SH-SY5Y (cell line): ENCODE results near the gene ING4.

Experiments
- GATA2 ChIP-seq: IDR thresholded peaks from 2 replicates; pipeline ENCODE4 v1.6.1; 2011; ENCODE audit warnings: mild to moderate bottlenecking, low read depth, low read length
- GATA3 ChIP-seq: IDR thresholded peaks from 2 replicates; pipeline ENCODE4 v1.6.1; 2011; ENCODE audit warnings: low read depth, mild to moderate bottlenecking, low read length, moderate library complexity

Gene ING4

DNA sequence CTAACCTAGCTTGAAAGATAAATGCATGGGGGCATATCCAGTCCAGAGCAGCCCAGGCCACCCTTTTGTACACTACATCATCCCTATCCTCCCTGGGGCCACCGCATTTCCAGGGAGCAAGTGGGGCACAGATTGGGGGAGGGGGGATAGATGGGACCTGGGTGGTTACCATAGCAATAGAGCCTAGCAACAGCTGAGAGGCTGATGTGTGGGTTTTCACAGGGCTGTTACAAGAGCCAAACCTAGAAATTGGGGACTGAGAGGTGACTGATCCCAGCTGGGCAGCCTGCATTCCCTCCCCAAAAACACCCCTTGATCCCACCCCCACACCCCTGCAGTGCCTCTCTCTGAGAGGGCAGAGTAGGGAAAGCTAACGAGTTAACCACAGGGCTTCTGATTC, 30.0 kb upstream of the ING4 start:
- TF ChIP-seq GATA2 (no peak), GATA3 (no peak)

- TF ChIP-seq GATA2 (no peak), GATA3 (no peak)
Measured at GRCh38 chr12:6691473-6691872, 28.6 kb upstream of the ING4 start.

DNA sequence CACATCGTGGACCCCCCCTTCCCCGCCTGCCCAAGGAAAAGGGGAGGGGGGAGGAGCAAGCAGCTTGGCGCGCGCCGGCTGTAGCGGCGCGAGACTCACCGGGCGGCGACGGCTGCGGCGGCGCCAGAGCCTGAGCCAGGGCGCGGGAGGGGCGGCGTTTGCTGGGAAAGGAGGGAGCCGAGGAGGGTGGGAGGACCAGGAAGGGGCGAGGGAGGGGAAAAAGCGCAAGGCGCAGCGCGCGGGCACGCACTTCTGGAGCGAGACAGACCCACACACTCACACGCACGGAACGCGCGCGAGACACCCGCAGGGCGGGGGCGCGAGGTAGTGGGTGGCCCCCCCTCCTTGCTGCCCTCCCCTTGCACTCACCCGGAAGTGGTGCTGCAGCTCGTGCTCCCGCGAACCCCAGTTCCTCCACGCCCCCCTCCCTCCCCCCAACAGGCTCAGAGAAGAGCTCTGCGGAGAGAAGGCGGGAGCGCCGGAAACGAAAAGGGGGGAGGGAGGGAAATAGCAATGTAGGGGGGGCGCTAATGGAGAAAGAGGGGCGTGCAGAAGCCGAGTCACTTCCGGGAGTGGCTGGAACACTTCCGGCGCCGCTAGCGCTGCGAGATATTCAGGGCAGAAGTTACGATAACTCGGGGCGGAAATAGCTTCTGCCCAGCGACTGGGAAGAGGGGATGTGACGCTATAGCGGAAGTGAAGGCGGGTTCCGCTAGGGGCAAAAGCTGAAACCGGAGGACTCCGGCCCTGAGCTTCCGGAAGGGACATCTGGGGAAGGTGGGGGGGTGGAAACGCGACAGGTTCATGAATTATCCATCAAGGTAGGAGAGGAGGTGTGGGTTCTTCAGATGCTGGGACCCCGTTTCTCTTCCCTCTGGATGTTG, 26.3 kb upstream of the ING4 start, which contains the start of gene ZNF384:
TSS of gene ZNF384 (minus strand) at position 377 of the 884 bp plus-strand sequence. CDS start 9,855 bp downstream, outside the sequence.
- no peak for TF ChIP-seq GATA3
- TF ChIP-seq GATA2: peak; percentile 25; the same call in 1 of the 2 replicates

- TF ChIP-seq GATA2 (no peak), GATA3 (no peak)
Measured at GRCh38 chr12:6688543-6688998, 25.7 kb upstream of the ING4 start.

- no peak for TF ChIP-seq GATA3
- no peak for TF ChIP-seq GATA2
Measured at GRCh38 chr12:6685814-6686213, 22.9 kb upstream of the ING4 start.

GRCh38 chr12:6684609-6685008, 21.7 kb upstream of the ING4 start:
- TF ChIP-seq GATA2: no peak
- no peak for TF ChIP-seq GATA3

DNA sequence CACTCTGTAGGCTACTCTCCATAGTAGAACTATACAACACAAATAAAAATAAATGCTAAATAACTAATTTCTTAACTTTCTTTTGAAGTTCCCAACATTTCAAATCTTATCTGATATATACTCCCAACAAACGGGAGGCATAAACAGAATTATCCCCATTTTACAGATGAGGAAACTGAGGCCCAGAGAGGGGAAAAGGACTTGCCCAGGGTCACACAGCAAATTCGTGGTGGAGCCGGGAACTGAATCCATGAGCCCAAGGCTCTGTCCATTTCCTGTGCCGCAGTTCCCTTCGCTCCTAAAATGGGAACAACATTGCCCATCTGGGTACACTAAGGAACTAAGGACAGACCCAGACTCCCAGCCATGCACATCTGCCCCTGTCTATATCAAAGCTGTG, 14.0 kb upstream of the ING4 start:
- TF ChIP-seq GATA2 (no peak), GATA3 (no peak)

DNA sequence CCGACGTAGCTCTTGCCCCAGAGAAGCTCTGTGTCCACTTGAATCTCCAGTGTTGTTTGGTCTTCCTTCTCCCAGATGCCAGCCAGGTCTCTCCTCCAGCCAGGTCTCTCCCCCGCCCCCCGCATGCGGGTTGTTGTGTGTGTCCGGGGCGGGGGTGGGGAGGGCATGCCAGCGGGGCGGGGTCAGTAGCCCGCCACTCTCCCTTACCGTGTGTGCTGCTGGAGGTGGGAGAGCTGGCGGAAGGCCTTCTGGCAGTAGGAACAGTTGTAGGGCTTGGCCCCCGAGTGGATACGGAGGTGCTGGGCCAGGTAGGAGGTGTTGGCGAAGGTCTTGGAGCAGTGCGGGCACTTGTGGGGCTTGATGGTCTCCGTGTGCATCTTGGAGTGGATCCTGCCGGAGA, 9.2 kb upstream of the ING4 start:
- TF ChIP-seq GATA2 (no peak), GATA3 (no peak)

DNA sequence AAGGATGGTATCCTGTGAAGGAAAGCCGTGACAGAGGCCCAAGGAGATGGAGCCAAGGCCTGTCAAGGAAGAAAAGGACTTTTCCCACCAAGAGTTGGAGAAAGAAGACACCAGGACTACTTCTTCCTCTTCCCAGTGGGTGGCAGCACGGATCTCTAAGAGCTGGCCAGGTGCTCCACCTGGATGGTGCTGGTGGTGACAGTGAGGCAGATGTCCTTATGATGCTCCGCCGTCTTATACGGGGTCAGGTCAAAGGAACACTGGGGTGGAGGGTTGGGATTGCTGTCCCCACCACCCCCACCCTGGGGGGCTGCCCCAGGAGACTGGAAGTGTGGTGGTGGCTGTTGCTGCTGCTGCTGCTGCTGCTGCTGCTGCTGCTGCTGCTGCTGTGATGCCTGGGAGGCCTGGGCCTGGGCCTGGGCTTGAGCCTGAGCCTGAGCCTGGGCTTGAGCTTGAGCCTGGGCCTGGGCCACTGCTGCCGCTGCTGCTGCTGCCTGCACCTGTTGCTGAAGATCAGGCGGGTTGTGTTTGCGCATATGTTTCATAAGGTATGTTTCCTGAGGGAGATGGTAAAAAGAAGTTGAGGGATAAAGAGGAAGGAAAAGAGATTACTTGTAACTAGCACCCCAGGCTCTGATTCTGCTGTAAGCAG, 4.8 kb upstream of the ING4 start:
- TF ChIP-seq GATA3: no peak
- no peak for TF ChIP-seq GATA2

DNA sequence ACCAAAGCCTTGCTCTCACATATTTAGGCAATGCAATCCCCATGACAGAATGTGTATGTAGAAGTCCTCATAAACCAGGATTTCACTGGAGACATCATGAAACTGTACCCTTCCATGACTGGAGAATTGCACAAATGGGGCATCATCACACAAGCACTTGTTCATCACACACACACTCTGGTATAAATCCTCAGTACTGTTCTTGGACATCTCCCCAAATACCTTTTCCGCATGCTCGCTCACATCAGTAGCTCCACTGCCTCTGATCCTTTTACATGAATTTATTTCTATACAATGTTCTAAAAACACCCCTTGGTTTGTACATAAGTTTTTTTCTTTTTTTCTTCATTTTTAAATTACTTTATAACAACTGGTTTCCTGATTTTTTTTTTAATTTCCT, 3.3 kb upstream of the ING4 start:
- TF ChIP-seq GATA2 (no peak), GATA3 (no peak)

DNA sequence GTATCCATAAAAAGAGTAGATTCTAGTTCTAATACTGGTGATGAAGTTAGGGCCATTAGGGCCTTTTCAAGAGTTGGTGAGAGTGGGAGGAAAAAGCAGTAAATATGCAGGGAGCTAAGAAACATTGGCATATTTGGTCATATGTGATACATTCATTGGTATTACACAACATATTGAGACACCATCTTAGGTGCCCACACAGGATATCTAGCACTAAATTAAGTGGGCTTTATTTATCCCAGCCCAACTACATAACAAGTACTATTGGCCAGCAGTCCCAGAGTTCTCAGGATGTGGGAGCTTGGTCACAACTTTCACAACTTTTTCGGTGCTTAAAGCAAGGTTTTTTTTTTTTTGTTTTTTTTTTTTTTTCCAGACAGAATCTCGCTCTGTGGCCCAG, 2.0 kb upstream of the ING4 start:
- TF ChIP-seq GATA2: no peak
- no peak for TF ChIP-seq GATA3

- no peak for TF ChIP-seq GATA2
- TF ChIP-seq GATA3: no peak
Measured at GRCh38 chr12:6662602-6662905, 365 bp downstream of the ING4 start.

DNA sequence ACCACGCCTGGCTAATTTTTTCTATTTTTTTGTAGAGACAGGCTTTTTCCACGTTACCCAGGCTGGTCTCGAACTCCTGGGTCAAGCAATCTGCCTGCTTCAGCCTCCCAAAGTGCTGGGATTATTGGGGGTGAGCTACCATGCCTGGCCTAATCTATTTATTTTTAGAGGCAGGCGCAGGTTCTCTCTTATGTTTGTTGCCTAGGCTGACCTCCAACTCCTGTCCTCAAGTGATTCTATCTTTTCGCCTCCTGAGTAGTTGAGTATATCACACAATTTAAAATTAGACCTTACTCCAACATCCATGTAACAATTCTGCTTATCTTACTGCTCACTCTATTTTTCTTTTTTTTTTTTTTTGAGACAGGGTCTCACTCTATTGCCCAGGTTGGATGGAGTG, 8.9 kb downstream of the ING4 start:
- no peak for TF ChIP-seq GATA2
- no peak for TF ChIP-seq GATA3

GRCh38 chr12:6653342-6653741, 9.6 kb downstream of the ING4 start:
- TF ChIP-seq GATA3 (no peak), GATA2 (no peak)

DNA sequence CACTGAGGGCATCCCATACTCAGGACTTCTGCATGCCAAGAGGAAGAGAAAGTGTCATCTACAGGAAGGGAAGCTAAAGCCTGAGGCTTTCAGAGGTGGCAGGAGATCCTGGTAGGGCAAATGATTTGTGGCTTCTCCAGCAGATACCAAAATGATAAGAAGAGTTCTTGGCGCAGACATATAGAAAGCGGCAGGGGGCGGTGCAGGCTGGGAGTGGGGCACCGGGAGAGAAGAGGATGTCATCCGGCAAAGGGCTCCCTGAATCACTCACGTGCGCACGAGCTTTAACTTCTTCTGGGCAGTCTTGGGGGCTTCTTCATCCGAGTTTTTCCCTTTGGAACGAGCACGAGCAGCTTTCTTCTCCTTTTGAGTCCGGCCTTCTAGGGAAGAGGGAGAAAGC, 10.5 kb downstream of the ING4 start:
- TF ChIP-seq GATA3: no peak
- TF ChIP-seq GATA2: no peak
